A204.1 (cell line): ENCODE data around the gene MYO15B.

ENCODE experiments used
- FAIRE-seq: peaks from 2 replicates; lab custom pipeline; 2012; peaks lifted over from hg19 to GRCh38; lab: Jason Lieb, UNC

The MYO15B gene

GRCh38 chr17:75587675-75588595 is at the start of gene MYO15B:
MYO15B (plus strand) TSS chr17:75587800; CDS start chr17:75588058, 258 bp downstream.
- no peak for FAIRE-seq

- no peak for FAIRE-seq
Measured at GRCh38 chr17:75539967-75540729, 47.5 kb upstream of the MYO15B start.

GRCh38 chr17:75540923-75541503 is 46.6 kb upstream of the MYO15B start:
- no peak for FAIRE-seq

- no peak for FAIRE-seq
Measured at GRCh38 chr17:75542229-75542628, 45.4 kb upstream of the MYO15B start.

- FAIRE-seq: no peak
Measured at GRCh38 chr17:75542728-75543336, 44.8 kb upstream of the MYO15B start.

GRCh38 chr17:75544250-75544649 is 43.4 kb upstream of the MYO15B start:
- no peak for FAIRE-seq

- FAIRE-seq: no peak
Measured at GRCh38 chr17:75546181-75546580, 41.4 kb upstream of the MYO15B start.

GRCh38 chr17:75547091-75547490 is 40.5 kb upstream of the MYO15B start:
- FAIRE-seq: no peak

- FAIRE-seq: no peak
Measured at GRCh38 chr17:75548813-75549212, 38.8 kb upstream of the MYO15B start.

GRCh38 chr17:75549246-75550138 is 38.1 kb upstream of the MYO15B start:
- no peak for FAIRE-seq

- FAIRE-seq: no peak
Measured at GRCh38 chr17:75550139-75550465, 37.5 kb upstream of the MYO15B start.

- no peak for FAIRE-seq
Measured at GRCh38 chr17:75551266-75551665, 36.3 kb upstream of the MYO15B start.

GRCh38 chr17:75552425-75553294 is 34.9 kb upstream of the MYO15B start:
- FAIRE-seq: no peak

- no peak for FAIRE-seq
Measured at GRCh38 chr17:75553295-75554110, 34.1 kb upstream of the MYO15B start.

- FAIRE-seq: no peak
Measured at GRCh38 chr17:75555679-75556153, 31.9 kb upstream of the MYO15B start.

- no peak for FAIRE-seq
Measured at GRCh38 chr17:75557075-75557851, 30.3 kb upstream of the MYO15B start.

GRCh38 chr17:75557852-75558665 is 29.5 kb upstream of the MYO15B start:
- FAIRE-seq: no peak
